ENCODE data around the gene ADGRV1.
"Not testable (repeated sequence)": the region's sequence is repeated elsewhere in the genome, so short reads cannot be mapped to it uniquely, and the experiment has no call there.

ADGRV1 gene

GRCh38 chr5:90645024-90645610, 86.5 kb downstream of the ADGRV1 start:
- H3K4me1 ChIP-seq (ENCODE audit: control insufficient read depth, insufficient read depth, low read length), result no peaks in the 10 kb centered on the region
- H3K27ac ChIP-seq (ENCODE audit: low read length), result no peak overlapping the region
- no peaks in the 10 kb centered on the region for H3K27me3 ChIP-seq (ENCODE audit: control insufficient read depth in 1 of 2, insufficient read depth in 2 of 2, low read length in 2 of 2)
- H3K9me3 ChIP-seq (ENCODE audit: control insufficient read depth in 2 of 2, low read length in 2 of 2), result no peaks in the 10 kb centered on the region
- H3K36me3 ChIP-seq (ENCODE audit: control insufficient read depth in 2 of 2, insufficient read depth in 2 of 2, low read length in 2 of 2), result no peaks in the 10 kb centered on the region
- H3K4me3 ChIP-seq (ENCODE audit: low read length in 2 of 2), result no peak overlapping the region
- H3K9ac ChIP-seq (ENCODE audit: low read length in 2 of 2), result no peak overlapping the region

GRCh38 chr5:90650767-90651166, 92.2 kb downstream of the ADGRV1 start:
- H3K4me3 ChIP-seq (ENCODE audit: low read length in 2 of 2), result no peak overlapping the region
- no peaks in the 10 kb centered on the region for H3K4me1 ChIP-seq (ENCODE audit: control insufficient read depth, insufficient read depth, low read length)
- no peaks in the 10 kb centered on the region for H3K27me3 ChIP-seq (ENCODE audit: control insufficient read depth in 1 of 2, insufficient read depth in 2 of 2, low read length in 2 of 2)
- no peaks in the 10 kb centered on the region for H3K36me3 ChIP-seq (ENCODE audit: control insufficient read depth in 2 of 2, insufficient read depth in 2 of 2, low read length in 2 of 2)
- no peak overlapping the region for H3K27ac ChIP-seq (ENCODE audit: low read length)
- H3K9ac ChIP-seq (ENCODE audit: low read length in 2 of 2), result no peak overlapping the region
- no peaks in the 10 kb centered on the region for H3K9me3 ChIP-seq (ENCODE audit: control insufficient read depth in 2 of 2, low read length in 2 of 2)

GRCh38 chr5:90654215-90654614, 95.6 kb downstream of the ADGRV1 start:
- no peak overlapping the region for H3K4me3 ChIP-seq (ENCODE audit: low read length in 2 of 2)
- H3K27me3 ChIP-seq (ENCODE audit: control insufficient read depth in 1 of 2, insufficient read depth in 2 of 2, low read length in 2 of 2), result no peaks in the 10 kb centered on the region
- no peak overlapping the region for H3K9ac ChIP-seq (ENCODE audit: low read length in 2 of 2)
- H3K9me3 ChIP-seq (ENCODE audit: control insufficient read depth in 2 of 2, low read length in 2 of 2), result no peaks in the 10 kb centered on the region
- H3K36me3 ChIP-seq (ENCODE audit: control insufficient read depth in 2 of 2, insufficient read depth in 2 of 2, low read length in 2 of 2), result no peaks in the 10 kb centered on the region
- H3K4me1 ChIP-seq (ENCODE audit: control insufficient read depth, insufficient read depth, low read length), result no peaks in the 10 kb centered on the region
- H3K27ac ChIP-seq (ENCODE audit: low read length), result no peak overlapping the region

- Histone ChIP-seq H3K27ac (ENCODE audit: low read length) (no peak overlapping the region), H3K27me3 (ENCODE audit: control insufficient read depth in 1 of 2, insufficient read depth in 2 of 2, low read length in 2 of 2) (no peaks in the 10 kb centered on the region), H3K9ac (ENCODE audit: low read length in 2 of 2) (no peak overlapping the region), H3K36me3 (ENCODE audit: control insufficient read depth in 2 of 2, insufficient read depth in 2 of 2, low read length in 2 of 2) (no peaks in the 10 kb centered on the region), H3K9me3 (ENCODE audit: control insufficient read depth in 2 of 2, low read length in 2 of 2) (no peaks in the 10 kb centered on the region), H3K4me3 (ENCODE audit: low read length in 2 of 2) (no peak overlapping the region), H3K4me1 (ENCODE audit: control insufficient read depth, insufficient read depth, low read length) (no peaks in the 10 kb centered on the region)
Observed at GRCh38 chr5:90655423-90655822, 96.8 kb downstream of the ADGRV1 start.

- no peak overlapping the region for H3K4me3 ChIP-seq (ENCODE audit: low read length in 2 of 2)
- H3K9ac ChIP-seq (ENCODE audit: low read length in 2 of 2), result no peak overlapping the region
- no peaks in the 10 kb centered on the region for H3K27me3 ChIP-seq (ENCODE audit: control insufficient read depth in 1 of 2, insufficient read depth in 2 of 2, low read length in 2 of 2)
- H3K9me3 ChIP-seq (ENCODE audit: control insufficient read depth in 2 of 2, low read length in 2 of 2), result no peaks in the 10 kb centered on the region
- no peaks in the 10 kb centered on the region for H3K36me3 ChIP-seq (ENCODE audit: control insufficient read depth in 2 of 2, insufficient read depth in 2 of 2, low read length in 2 of 2)
- no peak overlapping the region for H3K27ac ChIP-seq (ENCODE audit: low read length)
- no peaks in the 10 kb centered on the region for H3K4me1 ChIP-seq (ENCODE audit: control insufficient read depth, insufficient read depth, low read length)
Observed at GRCh38 chr5:90657030-90657429, 98.4 kb downstream of the ADGRV1 start.

GRCh38 chr5:90657788-90658187, 99.2 kb downstream of the ADGRV1 start:
- Histone ChIP-seq H3K9ac (ENCODE audit: low read length in 2 of 2) (no peak overlapping the region), H3K27ac (ENCODE audit: low read length) (no peak overlapping the region), H3K9me3 (ENCODE audit: control insufficient read depth in 2 of 2, low read length in 2 of 2) (no peaks in the 10 kb centered on the region), H3K36me3 (ENCODE audit: control insufficient read depth in 2 of 2, insufficient read depth in 2 of 2, low read length in 2 of 2) (no peaks in the 10 kb centered on the region), H3K4me1 (ENCODE audit: control insufficient read depth, insufficient read depth, low read length) (no peaks in the 10 kb centered on the region), H3K27me3 (ENCODE audit: control insufficient read depth in 1 of 2, insufficient read depth in 2 of 2, low read length in 2 of 2) (no peaks in the 10 kb centered on the region), H3K4me3 (ENCODE audit: low read length in 2 of 2) (no peak overlapping the region)

GRCh38 chr5:90658620-90659019, 100.0 kb downstream of the ADGRV1 start:
- Histone ChIP-seq H3K4me3 (ENCODE audit: low read length in 2 of 2) (no peak overlapping the region), H3K27me3 (ENCODE audit: control insufficient read depth in 1 of 2, insufficient read depth in 2 of 2, low read length in 2 of 2) (no peaks in the 10 kb centered on the region)

GRCh38 chr5:90668079-90668565, 109.5 kb downstream of the ADGRV1 start:
- H3K9me3 ChIP-seq (ENCODE audit: control insufficient read depth in 2 of 2, low read length in 2 of 2); H3K4me1 ChIP-seq (ENCODE audit: control insufficient read depth, insufficient read depth, low read length); H3K27ac ChIP-seq (ENCODE audit: low read length); H3K27me3 ChIP-seq (ENCODE audit: control insufficient read depth in 1 of 2, insufficient read depth in 2 of 2, low read length in 2 of 2); H3K9ac ChIP-seq (ENCODE audit: low read length in 2 of 2); H3K4me3 ChIP-seq (ENCODE audit: low read length in 2 of 2); H3K36me3 ChIP-seq (ENCODE audit: control insufficient read depth in 2 of 2, insufficient read depth in 2 of 2, low read length in 2 of 2): not testable (repeated sequence)

More at GRCh38 chr5:90658620-90659019, 100.0 kb downstream of the ADGRV1 start:
- Histone ChIP-seq H3K9me3 (ENCODE audit: control insufficient read depth in 2 of 2, low read length in 2 of 2) (no peaks in the 10 kb centered on the region), H3K27ac (ENCODE audit: low read length) (no peak overlapping the region), H3K9ac (ENCODE audit: low read length in 2 of 2) (no peak overlapping the region), H3K36me3 (ENCODE audit: control insufficient read depth in 2 of 2, insufficient read depth in 2 of 2, low read length in 2 of 2) (no peaks in the 10 kb centered on the region), H3K4me1 (ENCODE audit: control insufficient read depth, insufficient read depth, low read length) (no peaks in the 10 kb centered on the region)

GRCh38 chr5:90675222-90675621, 116.6 kb downstream of the ADGRV1 start:
- Histone ChIP-seq H3K9me3 (ENCODE audit: control insufficient read depth in 2 of 2, low read length in 2 of 2) (no peaks in the 10 kb centered on the region), H3K27ac (ENCODE audit: low read length) (no peak overlapping the region), H3K4me3 (ENCODE audit: low read length in 2 of 2) (no peak overlapping the region), H3K9ac (ENCODE audit: low read length in 2 of 2) (no peak overlapping the region), H3K4me1 (ENCODE audit: control insufficient read depth, insufficient read depth, low read length) (no peaks in the 10 kb centered on the region), H3K27me3 (ENCODE audit: control insufficient read depth in 1 of 2, insufficient read depth in 2 of 2, low read length in 2 of 2) (no peaks in the 10 kb centered on the region), H3K36me3 (ENCODE audit: control insufficient read depth in 2 of 2, insufficient read depth in 2 of 2, low read length in 2 of 2) (no peaks in the 10 kb centered on the region)

GRCh38 chr5:90680921-90681563, 122.4 kb downstream of the ADGRV1 start:
- H3K9me3 ChIP-seq (ENCODE audit: control insufficient read depth in 2 of 2, low read length in 2 of 2), result no peaks in the 10 kb centered on the region
- H3K36me3 ChIP-seq (ENCODE audit: control insufficient read depth in 2 of 2, insufficient read depth in 2 of 2, low read length in 2 of 2), result no peaks in the 10 kb centered on the region
- no peak overlapping the region for H3K9ac ChIP-seq (ENCODE audit: low read length in 2 of 2)
- H3K27ac ChIP-seq (ENCODE audit: low read length), result no peak overlapping the region
- H3K4me3 ChIP-seq (ENCODE audit: low read length in 2 of 2), result no peak overlapping the region
- H3K4me1 ChIP-seq (ENCODE audit: control insufficient read depth, insufficient read depth, low read length), result no peaks in the 10 kb centered on the region
- H3K27me3 ChIP-seq (ENCODE audit: control insufficient read depth in 1 of 2, insufficient read depth in 2 of 2, low read length in 2 of 2), result no peaks in the 10 kb centered on the region

GRCh38 chr5:90682278-90682677, 123.7 kb downstream of the ADGRV1 start:
- Histone ChIP-seq H3K9ac (ENCODE audit: low read length in 2 of 2) (no peak overlapping the region), H3K27me3 (ENCODE audit: control insufficient read depth in 1 of 2, insufficient read depth in 2 of 2, low read length in 2 of 2) (no peaks in the 10 kb centered on the region), H3K27ac (ENCODE audit: low read length) (no peak overlapping the region), H3K4me3 (ENCODE audit: low read length in 2 of 2) (no peak overlapping the region), H3K9me3 (ENCODE audit: control insufficient read depth in 2 of 2, low read length in 2 of 2) (no peaks in the 10 kb centered on the region), H3K4me1 (ENCODE audit: control insufficient read depth, insufficient read depth, low read length) (no peaks in the 10 kb centered on the region), H3K36me3 (ENCODE audit: control insufficient read depth in 2 of 2, insufficient read depth in 2 of 2, low read length in 2 of 2) (no peaks in the 10 kb centered on the region)

All from stomach smooth muscle (tissue), 2 donors.